CD14-positive monocyte (primary cell): ENCODE results near the gene UCMA. TPM values are rescaled to one million over a fixed set of nuclear protein-coding genes. Genes with fewer than 3 reads are reported as not detected.

Source experiments
- DNase-seq, 3 donors: peaks; one replicate each; pipeline ENCODE4 v3.0.0-alpha.2; 2011 to 2022
- H2AFZ ChIP-seq: 2 replicates; pipeline ENCODE4 v1.6.0; 2012; ENCODE audit warnings: mild to moderate bottlenecking, low read depth, low read length, inconsistent platforms; ENCODE audit not compliant: insufficient read depth, poor library complexity, severe bottlenecking
- H3K27ac ChIP-seq, 2 donors: 1 replicate in 1 of 2; 2 replicates in 1 of 2; pipeline ENCODE4 v1.5.1; 2012 to 2013; ENCODE audit warnings: low read length in 2 of 2, control low read depth in 1 of 2, inconsistent platforms in 1 of 2, low read depth in 1 of 2, mild to moderate bottlenecking in 1 of 2
- H3K27me3 ChIP-seq, 2 donors: one replicate each; pipeline versions ENCODE4 v1.6.0 to v1.6.1; 2011 to 2013; ENCODE audit warnings: low read length in 2 of 2; ENCODE audit not compliant: control insufficient read depth in 2 of 2, insufficient read depth in 2 of 2
- H3K36me3 ChIP-seq, 2 donors: replicated peaks in 1 of 2; 1 replicate in 1 of 2; 2 replicates in 1 of 2; pipeline versions ENCODE4 v1.5.1 to v1.6.1; 2012 to 2013; ENCODE audit warnings: low read length in 2 of 2, control low read depth in 1 of 2, inconsistent platforms in 1 of 2, mild to moderate bottlenecking in 1 of 2; ENCODE audit not compliant: insufficient read depth in 2 of 2, control insufficient read depth in 1 of 2
- H3K4me1 ChIP-seq, 2 donors: 1 replicate in 1 of 2; 2 replicates in 1 of 2; pipeline versions ENCODE4 v1.5.1 to v1.6.1; 2012 to 2013; ENCODE audit warnings: low read length in 2 of 2, control low read depth in 1 of 2, inconsistent platforms in 1 of 2, mild to moderate bottlenecking in 1 of 2, moderate library complexity in 1 of 2; ENCODE audit not compliant: insufficient read depth in 2 of 2, control insufficient read depth in 1 of 2
- H3K4me2 ChIP-seq: replicated peaks from 2 replicates; pipeline ENCODE3; 2012; ENCODE audit warnings: low read length, moderate library complexity, mild to moderate bottlenecking; ENCODE audit not compliant: poor library complexity, severe bottlenecking; ENCODE audit errors: extremely low read depth
- H3K4me3 ChIP-seq, 3 experiments: fragments of 200-600 bp in 1 of 3; sonication (generic) in 1 of 3; replicated peaks in 1 of 3; 1 replicate in 2 of 3; 2 replicates in 1 of 3; pipeline ENCODE4 v1.5.1; 2011 to 2013; ENCODE audit warnings: low read length in 3 of 3, mild to moderate bottlenecking in 3 of 3, control low read depth in 2 of 3, low read depth in 2 of 3, inconsistent platforms in 1 of 3, moderate library complexity in 1 of 3
- H3K79me2 ChIP-seq: 2 replicates; pipeline ENCODE4 v1.6.0; 2012; ENCODE audit warnings: mild to moderate bottlenecking, control low read depth, inconsistent platforms, low read length, moderate library complexity; ENCODE audit not compliant: insufficient read depth
- H3K9ac ChIP-seq: 2 replicates; pipeline ENCODE4 v1.6.0; 2017; ENCODE audit warnings: low read length, mild to moderate bottlenecking; ENCODE audit not compliant: insufficient read depth, poor library complexity, severe bottlenecking
- H3K9me3 ChIP-seq, 2 donors: replicated peaks in 1 of 2; 1 replicate in 1 of 2; 2 replicates in 1 of 2; pipeline versions ENCODE4 v1.5.1 to v1.6.1; 2012 to 2013; ENCODE audit warnings: low read length in 2 of 2, control low read depth in 1 of 2; ENCODE audit not compliant: control insufficient read depth in 1 of 2, insufficient read depth in 1 of 2
- H4K20me1 ChIP-seq: 2 replicates; pipeline ENCODE4 v1.6.0; 2012; ENCODE audit warnings: mild to moderate bottlenecking, low read length, control low read depth, moderate library complexity; ENCODE audit not compliant: insufficient read depth
- H3K27ac Mint-ChIP-seq, 7 donors: one replicate each; pipeline ENCODE4 v1.8.0; 2020; ENCODE audit warnings: mild to moderate bottlenecking in 7 of 7, mixed read lengths in 7 of 7, moderate library complexity in 6 of 7, inconsistent platforms in 2 of 7
- H3K27me3 Mint-ChIP-seq, 3 donors: one replicate each; pipeline ENCODE4 v1.8.0; 2021 to 2022; ENCODE audit warnings: low read depth in 3 of 3, mild to moderate bottlenecking in 3 of 3, mixed read lengths in 3 of 3, moderate library complexity in 3 of 3, inconsistent platforms in 1 of 3
- H3K36me3 Mint-ChIP-seq, 2 donors: one replicate each; pipeline ENCODE4 v1.8.0; 2020; ENCODE audit warnings: mixed read lengths in 2 of 2, inconsistent platforms in 1 of 2, mild to moderate bottlenecking in 1 of 2
- H3K4me1 Mint-ChIP-seq: one replicate; pipeline ENCODE4 v1.8.0; 2020; ENCODE audit warnings: mild to moderate bottlenecking, mixed read lengths
- H3K4me3 Mint-ChIP-seq, 2 donors: one replicate each; pipeline ENCODE4 v1.8.0; 2020; ENCODE audit warnings: mild to moderate bottlenecking in 2 of 2, mixed read lengths in 2 of 2, moderate library complexity in 1 of 2
- H3K9me3 Mint-ChIP-seq, 7 donors: one replicate each; pipeline ENCODE4 v1.8.0; 2020 to 2022; ENCODE audit warnings: mixed read lengths in 7 of 7, mild to moderate bottlenecking in 6 of 7, moderate library complexity in 6 of 7, inconsistent platforms in 2 of 7
- CTCF ChIP-seq: fragments of 200-600 bp; IDR thresholded peaks from one replicate; pipeline ENCODE4 v1.8.0; 2022; ENCODE audit warnings: antibody characterized with exemption, mild to moderate bottlenecking
- WGBS: methylation state at CpG from one replicate; pipeline ENCODE4 v1.1.5; 2013; ENCODE audit warnings: missing lambda C conversion rate; ENCODE audit not compliant: insufficient coverage; 5-methylcytosine and 5-hydroxymethylcytosine counted together
- intact Hi-C, 2 donors: fragments of 100-400 bp; cut with micrococcal nuclease; formaldehyde crosslinking; loops; one replicate each; pipeline versions ENCODE4 v1.15.0 to v1.15.1; 2023
- polyA plus RNA-seq, 3 donors: library from polyadenylated mRNA; depleted of rRNA in 1 of 3; unstranded in 2 of 3; stranded (reverse) in 1 of 3; fragments of 300-500 nt in 2 of 3; fragments of >200 nt in 1 of 3; fragmentation: Illumina TruSeq in 2 of 3; gene quantifications; 1 replicate in 2 of 3; 2 replicates in 1 of 3; pipeline ENCODE4 v1.2.3, GENCODE V29; 2012 to 2021

Gene UCMA
- polyA plus RNA-seq, 3 donors = not detected

- Histone ChIP-seq H4K20me1 (no peaks in the 10 kb centered on the region), H2AFZ (no peak overlapping the region), H3K27me3 (no peaks in the 10 kb centered on the region), H3K79me2 (no peaks in the 10 kb centered on the region), H3K4me2 (no peak overlapping the region), H3K9ac (no peak overlapping the region), H3K9me3 (no peaks in the 10 kb centered on the region), H3K4me3 (no peak overlapping the region), H3K36me3 (no peaks in the 10 kb centered on the region), H3K4me1 (no peaks in the 10 kb centered on the region), H3K27ac (no peak overlapping the region)
- TF ChIP-seq CTCF = no peak
- Mint-ChIP-seq H3K27me3 (peaks cover 1 to 6% (median 2%) of the 10 kb centered on the region in 3 donors), H3K4me1 (no peaks in the 10 kb centered on the region), H3K4me3 (no peak overlapping the region), H3K27ac (no peak overlapping the region), H3K9me3 (no peaks in the 10 kb centered on the region), H3K36me3 (no peaks in the 10 kb centered on the region)
- WGBS = 100% methylated on average over 2 of the region's 8 CpGs
- intact Hi-C loops = no loop called here
- no peak for DNase-seq
These were observed 8.6 kb downstream of the UCMA start for GRCh38 chr10:13225601-13226000.

- H3K4me3 Mint-ChIP-seq = no peak overlapping the region
These were observed 9.8 kb downstream of the UCMA start for GRCh38 chr10:13224210-13224995.

More at GRCh38 chr10:13224210-13224995, 9.8 kb downstream of the UCMA start:
- intact Hi-C loops = no loop called here
- no peaks in the 10 kb centered on the region for H3K79me2 ChIP-seq
- no peak overlapping the region for H3K27ac ChIP-seq
- Mint-ChIP-seq H3K36me3 (no peaks in the 10 kb centered on the region), H3K4me1 (no peaks in the 10 kb centered on the region), H3K27me3 (peaks cover 0 to 3% (median 1%) of the 10 kb centered on the region in 3 donors), H3K9me3 (no peaks in the 10 kb centered on the region), H3K27ac (no peak overlapping the region)
- H4K20me1 ChIP-seq = no peaks in the 10 kb centered on the region
- no peak overlapping the region for H3K9ac ChIP-seq
- no peaks in the 10 kb centered on the region for H3K27me3 ChIP-seq
- no peaks in the 10 kb centered on the region for H3K4me1 ChIP-seq
- H2AFZ ChIP-seq = no peak overlapping the region
- no peaks in the 10 kb centered on the region for H3K9me3 ChIP-seq
- no peak for TF ChIP-seq CTCF
- H3K36me3 ChIP-seq = no peaks in the 10 kb centered on the region
- DNase-seq = no peak
- no peak overlapping the region for H3K4me2 ChIP-seq
- 84% methylated on average over 9 of the region's 11 CpGs for WGBS
- no peak overlapping the region for H3K4me3 ChIP-seq
